AG08395 (cell line): ENCODE results near the gene TRABD2B.

Source experiments
- DNase-seq: peaks from one replicate; pipeline ENCODE4 v3.0.0; 2012; ENCODE audit warnings: mixed read lengths, low spot score

TRABD2B gene

DNA sequence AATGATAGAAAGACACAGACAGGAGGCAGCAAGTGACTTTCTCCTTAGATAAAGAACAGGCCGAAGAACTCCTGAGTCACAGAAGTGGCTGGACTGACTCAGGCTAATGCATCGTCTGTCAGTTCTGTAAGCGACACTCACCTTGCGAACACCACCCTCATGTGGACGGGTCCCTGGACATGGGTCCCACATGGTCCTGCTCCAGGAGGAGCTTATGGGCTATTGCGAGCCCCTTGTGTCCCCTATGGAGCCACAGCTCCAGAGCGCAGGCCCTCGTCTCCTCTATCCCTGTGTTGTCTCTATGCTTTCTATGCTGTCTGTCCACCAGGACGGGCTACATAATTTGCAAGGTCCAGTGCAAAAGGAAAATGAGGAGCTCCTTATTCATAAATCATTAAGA lies 85.8 kb downstream of the TRABD2B start:
- no peak for DNase-seq

DNA sequence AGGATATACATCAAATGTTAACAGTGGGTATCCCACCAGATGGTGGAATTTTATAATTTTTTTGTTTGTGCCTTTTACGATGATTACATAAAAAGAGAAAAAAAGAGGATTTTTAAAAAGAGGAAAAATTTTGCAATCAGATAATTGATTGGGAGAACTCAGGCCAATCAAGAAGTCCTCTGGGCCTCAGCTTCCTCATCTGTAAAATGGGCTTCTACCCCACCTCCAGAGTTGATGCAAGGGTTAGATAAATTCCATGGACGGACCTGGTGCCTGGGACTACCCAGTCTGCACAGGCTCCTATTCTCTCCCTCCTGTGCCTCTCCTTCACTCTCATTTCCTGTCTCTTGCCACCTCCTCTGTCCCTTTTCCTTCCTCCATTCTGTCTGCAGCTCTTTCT lies 88.9 kb downstream of the TRABD2B start:
- DNase-seq, result no peak

DNA sequence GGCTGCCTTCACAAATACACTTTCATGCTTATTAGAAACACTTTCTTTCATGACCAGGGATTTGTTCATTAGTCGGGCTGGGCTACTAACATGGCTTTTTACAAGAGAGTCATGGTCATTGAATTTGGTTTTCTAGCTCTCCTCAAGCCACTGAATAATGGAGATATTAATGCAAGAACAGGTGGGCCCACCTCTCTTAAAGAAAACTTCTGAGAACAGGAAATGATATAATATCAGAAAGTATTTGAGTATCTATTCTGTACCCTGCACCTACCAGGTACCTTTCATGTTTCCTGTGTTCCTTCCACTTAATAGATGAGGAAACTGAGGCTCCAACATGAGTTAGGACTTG lies 90.0 kb downstream of the TRABD2B start:
- no peak for DNase-seq

DNA sequence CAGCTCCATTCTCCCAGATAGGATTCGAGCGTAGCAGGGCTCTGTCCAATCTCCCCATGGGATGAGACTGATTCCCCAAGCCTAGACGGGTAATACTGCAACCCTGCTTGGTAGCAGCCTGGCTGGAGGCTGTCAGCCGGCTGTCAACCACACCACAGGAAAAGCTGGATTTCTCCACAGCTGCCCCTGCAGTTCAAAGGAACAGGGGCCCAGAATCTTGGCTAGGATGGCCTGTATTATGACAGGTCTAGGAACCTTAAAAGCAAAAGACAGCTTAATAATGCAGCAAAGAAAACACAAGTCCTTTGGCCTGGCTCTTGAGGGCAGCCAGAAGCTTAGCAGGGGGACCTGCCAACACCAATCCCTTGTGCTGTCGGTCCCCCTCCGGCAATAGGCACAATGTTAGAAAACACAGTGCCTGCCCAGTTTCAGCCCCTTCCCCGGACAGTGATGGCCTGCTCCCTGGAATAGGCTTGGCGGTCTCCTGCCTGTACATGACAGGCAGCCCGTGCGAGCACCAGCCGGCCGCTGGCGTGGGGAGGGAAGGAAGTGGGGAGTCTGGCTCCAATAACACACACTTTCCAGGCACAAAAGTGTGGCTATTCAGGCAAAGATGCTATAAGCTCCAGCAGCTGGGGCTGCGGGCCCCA lies 90.5 kb downstream of the TRABD2B start:
- DNase-seq, result peak; percentile 19

DNA sequence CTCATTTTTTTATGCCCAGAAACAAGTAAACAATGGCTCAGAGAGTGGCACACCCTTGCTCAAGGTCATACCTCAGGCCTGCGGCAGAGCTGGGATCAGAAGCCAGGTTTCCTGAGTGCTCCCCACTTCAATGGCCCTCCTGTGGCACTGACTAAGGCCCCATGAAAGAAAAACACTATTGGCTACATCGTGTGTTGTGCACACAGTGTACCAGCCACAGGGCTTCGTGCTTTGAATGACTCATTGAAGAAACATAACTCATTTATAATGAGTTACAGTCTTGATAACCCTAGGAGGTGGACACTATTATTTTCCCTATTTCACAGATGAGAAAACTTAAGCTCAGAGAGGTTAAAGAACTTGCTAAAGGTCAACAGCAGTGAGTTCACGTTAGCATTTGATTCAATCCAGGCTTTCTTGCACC lies 91.2 kb downstream of the TRABD2B start:
- DNase-seq, result peak; percentile 37

DNA sequence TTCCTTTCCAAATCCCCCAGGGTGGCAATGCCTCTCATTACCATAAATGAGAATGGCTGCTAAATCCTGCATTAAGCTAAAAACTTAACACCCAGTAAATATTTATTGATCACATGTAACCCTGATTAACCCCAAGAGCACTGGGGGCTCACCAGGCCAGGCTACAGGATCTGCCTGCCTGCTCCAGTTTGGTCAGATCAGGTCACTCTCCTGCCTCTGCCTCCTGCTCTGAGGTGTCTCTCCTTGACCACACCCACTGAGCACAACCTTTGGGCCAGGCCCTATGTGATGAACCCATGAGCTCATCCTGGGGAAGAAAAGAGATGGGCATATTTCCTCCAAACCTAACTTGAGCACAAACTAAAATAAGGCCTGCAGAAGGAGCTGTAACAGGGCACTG lies 93.5 kb downstream of the TRABD2B start:
- DNase-seq, result no peak

DNA sequence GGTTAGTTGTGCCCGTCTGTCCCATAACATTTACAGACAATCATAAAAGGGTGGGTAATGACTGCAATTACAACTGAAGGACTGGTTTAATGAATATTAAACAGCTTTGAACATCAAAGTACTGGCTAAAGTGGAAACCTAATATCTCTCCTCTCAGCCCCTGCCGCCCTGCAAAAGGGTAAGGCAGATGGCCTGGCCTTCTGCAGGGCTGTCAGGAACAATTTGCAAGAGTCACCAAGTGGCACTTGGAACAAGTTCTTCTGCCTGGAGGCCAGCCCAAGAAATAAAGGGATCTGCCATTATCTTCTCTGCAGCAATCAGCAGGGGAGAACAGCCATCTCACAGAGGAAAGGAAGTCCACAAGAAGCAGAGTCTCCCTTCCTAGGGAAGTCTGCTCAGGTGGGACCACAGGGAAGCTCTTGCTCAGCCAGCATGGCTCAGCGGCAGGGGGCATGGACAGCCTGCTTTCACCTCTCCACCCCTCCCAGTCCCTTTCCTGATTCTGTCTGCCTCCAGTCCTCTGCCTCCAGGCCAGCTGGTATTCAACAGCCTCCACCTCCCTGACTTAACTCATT lies 96.1 kb downstream of the TRABD2B start:
- DNase-seq, result no peak

DNA sequence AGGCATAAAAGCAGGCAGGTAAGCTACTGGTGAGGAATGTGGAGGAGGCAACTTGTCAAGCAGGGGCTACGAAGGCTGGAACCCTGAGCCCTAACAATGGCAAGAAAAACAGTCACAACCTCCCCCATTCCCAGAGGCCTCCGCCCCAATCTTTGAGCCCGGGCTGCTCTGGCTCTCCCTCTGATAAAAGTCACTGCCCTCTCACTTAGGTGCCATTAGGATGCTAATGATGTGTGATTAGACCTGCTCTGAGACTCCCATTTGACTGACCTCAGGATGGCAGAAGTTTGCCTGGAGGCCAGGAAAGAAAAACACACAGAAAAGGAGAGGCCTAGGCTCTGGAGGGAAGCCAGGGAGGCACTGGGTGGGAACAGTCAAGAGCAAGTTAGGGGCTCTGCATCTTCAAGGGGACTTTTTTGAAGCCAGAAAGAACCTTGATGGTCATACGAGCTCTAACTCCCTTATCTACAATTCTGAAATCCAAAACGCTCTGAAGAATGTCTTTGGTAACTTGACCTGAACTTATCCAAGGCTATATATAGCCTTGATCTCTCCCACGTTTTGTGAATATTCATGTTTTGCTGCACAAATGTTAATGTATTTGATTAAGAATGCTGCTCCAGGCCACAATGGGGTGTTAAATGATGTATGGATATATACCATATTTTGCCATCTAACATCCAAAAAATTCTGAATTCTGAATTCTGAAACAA lies 98.9 kb downstream of the TRABD2B start:
- no peak for DNase-seq

DNA sequence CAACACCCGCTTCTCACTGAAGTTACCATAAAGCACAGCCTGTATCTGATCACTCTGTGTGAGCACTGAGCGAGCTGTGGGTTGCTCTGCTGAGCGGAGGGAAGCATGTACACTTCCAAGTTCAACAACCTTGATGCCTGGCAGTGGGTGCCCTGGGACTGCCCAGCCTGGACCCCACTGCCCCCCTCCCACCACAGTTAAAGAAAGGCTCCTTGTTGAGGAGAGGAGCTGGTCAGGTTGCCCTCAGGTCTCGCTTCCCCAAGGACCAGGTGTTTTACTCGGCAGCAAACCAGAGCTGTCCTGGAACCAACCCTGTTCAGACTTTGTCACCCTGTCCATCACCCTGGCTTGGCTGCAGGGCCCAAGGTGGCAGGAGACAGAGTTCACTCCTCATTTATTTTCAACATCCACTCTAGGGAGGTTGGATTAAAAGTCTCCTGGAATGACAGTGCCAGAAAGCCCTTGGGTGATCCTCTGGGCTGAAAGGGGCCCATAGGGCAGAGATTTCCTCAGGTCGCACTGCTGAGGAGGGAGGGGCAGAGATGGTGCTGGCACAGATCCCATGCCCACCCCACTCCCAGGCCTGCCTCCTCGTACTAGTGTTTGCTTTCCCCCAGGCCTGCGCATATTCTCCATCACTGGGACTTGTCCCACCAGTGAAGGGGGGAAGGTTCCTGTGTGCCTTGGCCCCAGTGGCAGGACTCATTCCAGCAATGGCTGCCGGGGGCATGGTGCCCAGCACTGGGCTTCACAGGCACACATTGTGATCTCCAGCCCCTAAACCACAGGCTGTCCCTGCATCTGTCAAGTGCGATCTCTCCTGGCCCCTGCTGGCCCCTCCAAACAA lies 101.7 kb downstream of the TRABD2B start:
- no peak for DNase-seq

DNA sequence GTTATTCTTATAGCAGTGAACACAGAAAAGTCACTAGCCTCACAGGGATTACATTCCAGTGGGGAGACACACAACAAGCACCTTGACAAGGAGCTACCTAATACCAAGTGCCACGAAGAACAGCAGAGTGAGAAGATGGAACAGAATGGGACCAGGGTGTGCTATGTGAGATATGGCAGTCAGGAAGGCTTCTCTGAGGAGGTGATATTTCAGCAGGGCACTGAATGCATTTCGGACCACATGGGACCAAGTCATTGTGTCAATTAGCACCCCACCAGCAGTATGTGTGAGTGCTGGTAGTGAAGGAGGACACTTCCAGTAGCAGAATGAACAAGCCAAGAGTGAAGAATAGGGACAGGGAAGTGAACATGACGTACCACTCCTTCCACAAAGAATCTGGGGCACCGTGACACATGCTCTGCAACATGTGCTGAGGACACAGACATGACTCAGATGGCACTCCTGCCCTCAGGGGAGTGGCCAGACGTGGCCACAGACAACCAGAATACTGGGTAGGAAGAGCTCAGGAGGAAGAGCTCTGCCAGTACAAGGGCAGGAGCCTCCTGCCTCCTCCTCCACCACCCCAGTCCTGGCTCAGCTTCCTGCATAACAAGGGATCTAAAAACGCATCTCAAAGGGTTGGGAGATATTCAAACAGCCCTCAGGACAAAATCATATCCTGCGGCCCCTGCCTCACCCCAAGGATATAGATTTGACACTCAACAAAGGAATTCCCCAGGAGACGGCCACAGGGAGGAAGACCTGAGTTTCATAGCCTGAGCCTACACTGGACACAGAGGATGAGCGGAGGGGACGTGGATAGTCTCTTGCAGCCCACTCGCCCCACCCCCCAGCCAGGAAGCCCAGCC lies 102.5 kb downstream of the TRABD2B start:
- DNase-seq, result peak; percentile 61

DNA sequence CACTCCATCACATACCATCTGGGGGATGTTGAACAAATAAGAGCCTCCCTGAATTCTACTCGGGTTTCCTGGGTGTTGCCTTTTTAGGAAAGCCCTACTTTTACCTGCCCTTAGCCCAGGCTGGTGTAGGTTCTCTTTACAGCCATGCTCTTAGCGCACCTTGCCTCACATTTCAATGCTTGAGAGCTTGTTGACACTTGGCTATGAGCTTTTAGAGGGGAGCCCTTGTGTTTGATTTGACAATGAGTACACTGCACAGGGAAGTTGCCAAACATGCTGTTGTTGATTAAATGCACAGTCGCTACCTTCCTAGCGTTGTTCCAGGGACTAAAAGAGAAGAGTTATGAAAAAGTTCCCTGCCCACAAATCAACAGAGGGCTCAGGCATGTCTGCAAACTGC lies 103.8 kb downstream of the TRABD2B start:
- no peak for DNase-seq

DNA sequence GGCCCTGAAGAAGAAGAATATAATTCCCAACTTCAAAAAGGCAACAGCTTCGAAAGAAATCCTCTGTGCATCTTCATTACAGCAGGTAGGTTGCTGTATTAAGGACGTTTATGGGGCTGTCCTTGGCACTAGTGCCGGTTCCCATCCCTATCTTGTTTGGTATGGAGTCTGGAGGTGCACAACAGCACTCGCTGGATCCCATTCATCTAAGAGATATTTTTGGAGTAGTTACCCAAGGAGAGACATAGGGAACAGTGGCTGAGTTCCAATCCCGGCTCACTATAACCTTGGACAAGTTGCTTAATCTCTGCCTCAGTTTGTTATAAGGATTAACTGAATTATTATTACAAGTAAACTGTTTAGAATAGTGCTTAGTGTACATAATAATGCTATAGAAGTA lies 106.4 kb downstream of the TRABD2B start:
- DNase-seq, result no peak

DNA sequence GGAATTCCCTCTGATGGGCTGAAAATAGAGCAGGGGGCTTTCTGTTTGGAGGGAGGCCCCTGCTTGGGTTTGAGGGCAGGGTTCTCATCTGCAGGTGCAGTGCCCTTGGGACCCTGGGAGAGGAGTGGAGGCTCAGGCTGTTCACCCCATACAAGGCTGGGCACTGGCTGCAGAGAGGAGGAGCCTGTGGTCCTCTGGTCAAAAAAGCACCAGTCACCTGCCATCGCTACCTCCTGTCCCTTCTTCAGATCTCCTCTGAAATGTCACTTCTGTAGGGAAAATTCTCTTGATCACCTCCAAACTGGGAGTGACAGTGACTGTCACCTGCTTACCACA lies 108.9 kb downstream of the TRABD2B start:
- DNase-seq, result no peak

DNA sequence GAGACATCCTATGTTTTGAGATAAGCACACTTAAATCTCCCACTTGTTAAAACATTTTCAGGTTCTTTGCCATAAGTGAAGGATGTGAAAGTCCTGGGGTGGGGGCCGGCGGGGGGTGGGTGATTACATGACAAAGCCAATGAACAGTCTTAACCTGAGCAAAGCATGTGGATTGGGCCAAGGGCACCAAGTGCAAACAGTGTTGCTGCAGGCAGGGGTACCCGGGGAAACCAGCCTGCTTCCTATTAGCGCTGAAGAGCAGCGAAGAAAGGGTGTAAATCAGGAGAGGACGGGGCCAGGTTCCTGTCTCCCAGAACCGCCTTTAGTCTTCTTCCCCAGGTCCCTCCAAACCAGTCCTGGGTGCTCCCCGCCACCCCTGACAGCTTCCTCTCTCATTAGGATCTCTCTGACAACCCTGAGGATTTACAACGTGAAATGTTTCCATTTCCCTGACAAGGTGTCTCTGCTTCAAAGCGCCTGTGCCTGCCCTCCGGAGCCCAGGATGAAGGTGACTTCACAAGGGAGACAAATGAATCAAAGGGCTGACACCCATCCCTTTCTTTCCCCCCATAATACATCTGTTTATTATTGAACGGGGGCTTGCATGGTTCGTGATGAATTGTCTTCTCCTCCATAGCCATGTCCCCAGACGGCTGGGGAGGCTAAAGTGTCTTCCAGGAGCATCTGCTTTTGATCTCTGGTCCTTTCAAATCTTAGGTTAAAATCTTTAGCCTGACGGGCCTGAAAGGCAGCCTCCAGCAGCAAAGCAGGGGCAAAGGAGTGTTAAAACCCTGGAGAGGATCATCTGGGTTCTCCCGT lies 109.5 kb downstream of the TRABD2B start:
- no peak for DNase-seq

DNA sequence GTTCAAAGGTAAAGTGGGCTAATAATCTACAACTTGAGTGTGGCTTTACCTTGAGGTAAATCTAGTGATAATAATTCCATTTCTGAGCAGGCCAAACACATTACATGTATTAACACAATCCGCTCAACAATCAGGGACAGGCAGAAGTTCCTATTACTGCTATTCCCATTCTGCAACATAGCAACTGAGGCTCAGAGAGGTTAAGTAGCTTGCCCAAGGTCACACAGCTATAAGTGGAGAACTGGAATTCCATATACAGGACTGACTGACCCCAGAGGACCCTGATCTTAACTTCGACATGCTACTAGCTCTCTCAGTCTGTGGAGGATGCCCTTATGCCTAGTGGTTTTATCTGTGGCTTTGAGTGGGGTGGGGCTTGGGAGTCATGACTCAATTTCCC lies 110.1 kb downstream of the TRABD2B start:
- no peak for DNase-seq

DNA sequence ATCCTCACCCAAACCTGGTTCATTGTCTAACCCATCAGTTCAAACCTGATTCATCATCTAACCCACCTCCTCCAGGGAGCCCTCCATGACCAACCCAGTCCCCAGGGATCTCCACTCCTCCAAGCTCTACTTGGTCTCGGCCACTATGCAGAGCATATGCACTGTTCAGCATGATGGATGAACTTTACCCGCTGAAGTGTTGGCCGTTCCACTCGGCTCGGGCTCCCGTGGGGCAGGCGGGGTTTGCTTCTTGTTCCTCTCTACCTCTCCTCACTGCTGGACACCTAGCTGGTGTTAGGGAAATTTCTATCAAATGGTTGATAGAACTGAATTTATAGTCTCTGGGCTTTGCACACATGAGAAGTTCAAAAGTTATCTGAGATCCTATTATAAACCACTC lies 111.0 kb downstream of the TRABD2B start:
- no peak for DNase-seq

DNA sequence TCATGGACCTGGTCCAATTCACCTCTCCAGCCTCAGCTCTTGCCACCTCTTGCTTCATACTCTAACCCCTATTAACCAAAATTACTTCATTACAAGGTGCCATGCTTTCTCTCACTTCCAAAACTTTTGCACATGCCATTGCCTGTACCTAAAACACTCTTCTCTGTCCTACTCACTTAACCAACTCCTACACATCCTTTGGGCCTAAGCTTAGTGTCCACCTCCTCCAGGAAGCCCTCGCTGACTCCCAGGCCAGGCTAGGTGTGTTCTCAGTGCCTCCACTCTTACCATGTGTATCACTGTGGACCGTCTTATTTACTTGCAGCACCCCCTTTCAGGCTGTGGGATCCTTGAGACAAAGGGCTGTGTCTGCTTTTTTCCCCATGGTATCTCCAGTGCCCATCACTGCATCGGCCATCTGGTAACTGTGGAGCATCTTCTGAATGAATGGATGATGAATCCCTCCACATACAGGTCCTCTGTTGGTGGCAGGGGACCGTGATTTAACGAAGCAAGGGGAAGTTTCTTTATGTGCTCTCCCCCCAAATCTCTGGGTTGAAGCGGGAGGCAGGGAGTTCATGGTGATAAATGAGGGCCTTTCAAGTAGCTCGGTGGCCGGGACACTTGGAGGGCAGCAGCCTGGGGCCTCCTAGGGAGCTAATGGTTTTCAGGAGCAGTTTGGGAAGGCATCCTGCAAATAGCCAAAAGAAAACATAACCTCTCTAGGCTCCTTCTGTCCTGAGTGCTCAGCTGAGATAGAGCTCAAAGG lies 111.9 kb downstream of the TRABD2B start:
- DNase-seq, result no peak

DNA sequence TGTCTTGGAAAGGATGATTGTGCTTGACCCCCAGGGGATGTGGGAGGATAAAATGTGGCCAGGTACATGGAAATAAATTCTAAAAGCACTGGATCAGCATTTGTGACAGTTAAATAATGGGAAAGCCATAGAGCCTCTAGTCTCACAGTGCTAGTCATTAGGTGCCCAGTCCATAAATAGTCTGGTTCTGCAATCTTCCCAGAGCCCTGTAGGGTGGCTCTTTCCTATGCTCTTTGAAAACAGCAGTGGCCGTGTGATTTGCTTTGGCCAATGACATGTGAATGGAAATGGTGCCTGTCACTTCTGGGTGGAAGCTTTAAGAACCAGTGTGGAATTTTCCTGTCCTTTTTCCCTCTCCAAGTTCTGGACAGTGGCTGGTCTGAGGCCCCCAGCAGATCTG lies 113.2 kb downstream of the TRABD2B start:
- DNase-seq, result no peak

DNA sequence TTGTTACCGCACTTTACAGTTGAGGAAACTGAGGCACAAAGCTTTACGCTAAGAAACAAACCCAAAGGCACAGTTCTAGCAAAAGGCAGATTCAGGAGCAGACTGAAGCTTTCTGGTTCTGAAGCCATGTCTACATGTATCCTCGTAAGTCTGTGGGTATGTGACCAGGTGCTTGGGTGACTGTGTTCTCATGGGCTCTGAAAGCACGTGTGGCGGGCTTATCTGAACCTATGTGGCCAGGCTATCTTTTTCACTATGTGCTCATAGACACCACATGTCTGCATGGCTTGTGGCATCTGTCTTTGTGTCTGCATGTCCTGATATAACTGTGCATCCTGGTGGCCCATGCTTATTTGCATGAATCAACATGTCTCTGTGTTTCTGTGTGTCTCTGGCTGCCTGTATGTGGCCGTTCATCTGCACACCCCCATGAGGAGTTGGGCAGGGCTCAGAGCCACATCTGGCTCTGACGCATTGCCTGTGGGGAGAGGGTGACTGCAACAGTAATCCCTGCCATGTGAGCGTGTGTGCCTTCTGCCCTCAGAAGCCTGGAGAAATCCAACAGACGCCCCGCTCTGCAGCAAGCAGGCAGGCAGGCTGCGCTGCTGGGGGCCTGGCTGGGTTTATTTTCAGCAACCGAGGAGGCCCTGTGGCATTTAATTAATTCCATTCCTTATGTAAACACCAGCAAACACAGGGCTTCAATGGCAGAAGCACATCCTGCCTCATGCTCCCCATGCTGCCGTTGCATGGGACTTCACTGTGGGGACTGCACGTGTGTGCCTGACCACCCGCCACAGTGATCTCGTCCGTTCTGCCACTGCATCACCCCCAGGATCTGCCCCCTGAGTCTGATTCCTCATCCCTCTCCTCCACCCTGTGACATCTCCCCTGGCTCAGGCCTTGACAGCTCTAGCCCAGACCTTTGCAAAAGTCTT lies 115.4 kb downstream of the TRABD2B start:
- DNase-seq, result peak; percentile 64
